GM12872 (cell line): ENCODE results near the gene KCNAB3.

Source experiments
- TF ChIP-seq, protein P1 (sequence below): IDR thresholded peaks from 3 replicates; pipeline ENCODE4 v1.5.1; 2011; ENCODE audit warnings: low read depth, mild to moderate bottlenecking, low read length, moderate library complexity; ENCODE audit not compliant: insufficient read depth

KCNAB3 gene

DNA sequence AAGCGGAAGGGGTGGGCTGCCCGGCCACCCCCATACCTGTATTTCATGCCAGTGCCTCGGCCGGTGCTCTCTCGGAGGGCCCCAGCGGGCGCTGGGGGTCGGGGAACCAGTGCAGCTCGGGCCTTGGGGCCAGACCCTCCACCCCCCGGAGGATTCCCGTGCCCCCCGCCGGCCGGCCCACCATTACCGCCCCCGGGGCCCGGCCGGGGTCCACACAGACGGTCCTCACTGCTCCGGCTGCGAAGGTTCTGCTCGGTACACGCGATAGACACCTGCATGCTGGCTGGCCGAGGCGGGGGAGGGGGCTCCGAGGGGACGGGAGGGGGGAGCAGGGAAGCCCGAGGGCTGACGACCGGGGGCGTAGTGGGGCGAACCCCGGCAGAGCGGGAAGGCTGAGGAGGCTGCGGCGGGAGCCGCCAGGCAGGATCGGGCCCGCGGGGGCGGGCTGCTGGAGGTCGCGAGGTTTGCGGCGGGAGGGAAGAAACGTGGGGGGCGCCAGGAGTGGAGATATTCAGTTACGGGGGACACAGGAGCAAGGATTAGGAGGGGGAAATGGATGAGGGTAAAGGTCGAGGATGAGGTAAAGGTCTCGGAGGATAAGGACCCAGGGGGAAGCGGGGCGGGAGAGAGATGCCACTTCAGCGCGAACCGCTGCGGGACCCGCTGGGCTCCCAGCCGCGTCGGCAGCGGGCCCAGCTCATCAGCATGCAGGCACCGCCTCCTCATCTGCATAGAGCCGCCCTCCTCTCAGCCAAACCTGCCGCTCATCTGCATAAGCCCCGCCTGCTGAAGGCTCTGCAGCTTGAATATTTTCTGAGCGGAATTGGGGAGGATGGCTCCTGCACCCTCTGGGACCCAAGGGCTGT is at the start of gene KCNAB3:
KCNAB3 (minus strand) TSS at position 699 of the 866 bp plus-strand sequence; CDS start at position 278, 421 bp downstream.
- TF ChIP-seq, protein P1, sequence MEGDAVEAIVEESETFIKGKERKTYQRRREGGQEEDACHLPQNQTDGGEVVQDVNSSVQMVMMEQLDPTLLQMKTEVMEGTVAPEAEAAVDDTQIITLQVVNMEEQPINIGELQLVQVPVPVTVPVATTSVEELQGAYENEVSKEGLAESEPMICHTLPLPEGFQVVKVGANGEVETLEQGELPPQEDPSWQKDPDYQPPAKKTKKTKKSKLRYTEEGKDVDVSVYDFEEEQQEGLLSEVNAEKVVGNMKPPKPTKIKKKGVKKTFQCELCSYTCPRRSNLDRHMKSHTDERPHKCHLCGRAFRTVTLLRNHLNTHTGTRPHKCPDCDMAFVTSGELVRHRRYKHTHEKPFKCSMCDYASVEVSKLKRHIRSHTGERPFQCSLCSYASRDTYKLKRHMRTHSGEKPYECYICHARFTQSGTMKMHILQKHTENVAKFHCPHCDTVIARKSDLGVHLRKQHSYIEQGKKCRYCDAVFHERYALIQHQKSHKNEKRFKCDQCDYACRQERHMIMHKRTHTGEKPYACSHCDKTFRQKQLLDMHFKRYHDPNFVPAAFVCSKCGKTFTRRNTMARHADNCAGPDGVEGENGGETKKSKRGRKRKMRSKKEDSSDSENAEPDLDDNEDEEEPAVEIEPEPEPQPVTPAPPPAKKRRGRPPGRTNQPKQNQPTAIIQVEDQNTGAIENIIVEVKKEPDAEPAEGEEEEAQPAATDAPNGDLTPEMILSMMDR, result no peak

DNA sequence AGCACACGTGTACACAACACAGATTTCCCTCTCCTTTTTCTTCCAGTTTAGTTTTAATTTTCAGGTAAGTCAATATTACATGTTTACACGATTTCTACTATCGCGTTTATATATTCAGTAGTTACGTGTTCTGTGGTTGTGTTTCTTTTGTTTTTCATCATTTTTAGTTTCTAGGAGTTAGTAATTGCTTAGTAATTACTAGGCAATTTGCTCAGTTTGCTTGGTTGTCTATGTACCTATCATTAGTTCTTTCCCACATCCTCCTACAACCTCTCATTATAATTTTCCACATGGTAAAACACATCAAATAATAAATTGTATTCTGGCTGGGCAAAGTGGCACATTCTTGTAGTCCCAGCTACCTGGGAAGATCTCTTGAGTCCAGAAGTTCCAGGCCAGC is 48.1 kb upstream of the KCNAB3 start:
- TF ChIP-seq, protein P1, result no peak

DNA sequence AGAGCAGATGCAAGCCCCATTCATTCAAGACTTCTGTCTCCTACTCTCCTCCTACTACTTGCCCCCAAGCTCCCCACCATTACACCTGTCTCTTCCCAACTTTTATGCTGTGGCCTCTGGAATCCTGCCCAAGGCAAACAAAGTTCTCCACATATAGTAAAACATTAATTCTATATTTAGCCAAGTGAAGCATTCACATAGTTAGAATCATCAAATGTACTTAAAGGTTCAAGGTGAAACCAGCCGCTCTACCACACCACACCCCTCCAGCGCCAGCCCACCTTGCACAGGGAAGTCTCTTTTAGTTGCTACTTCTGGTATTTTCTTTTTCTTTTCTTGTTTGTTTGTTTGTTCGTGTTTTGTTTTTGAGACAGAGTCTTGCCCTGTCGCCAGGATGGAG is 47.4 kb upstream of the KCNAB3 start:
- TF ChIP-seq, protein P1, result no peak

DNA sequence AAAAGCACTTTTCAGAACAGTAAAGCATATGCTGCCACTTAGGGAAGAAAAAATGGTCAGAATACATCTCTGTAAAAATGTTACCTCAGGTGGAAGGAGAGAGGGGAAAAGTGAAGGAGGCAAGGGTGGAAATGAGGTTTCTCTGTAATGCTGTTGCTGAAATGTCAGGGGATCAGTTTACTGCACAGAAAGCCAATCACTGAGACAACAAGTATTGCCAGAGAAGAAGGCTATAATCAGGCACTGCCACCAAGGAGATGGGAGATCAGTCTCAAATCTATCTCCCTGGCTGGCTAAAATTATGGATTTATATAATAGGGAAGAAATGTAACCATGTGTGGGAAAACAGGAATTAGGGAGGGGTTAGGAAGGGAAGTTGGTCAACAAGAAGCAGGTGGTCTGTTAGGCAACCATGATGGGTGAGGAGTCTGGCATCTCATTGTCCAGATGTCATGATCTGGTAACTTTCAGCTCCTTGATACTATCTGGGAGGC is 45.0 kb upstream of the KCNAB3 start:
- TF ChIP-seq, protein P1, result no peak

DNA sequence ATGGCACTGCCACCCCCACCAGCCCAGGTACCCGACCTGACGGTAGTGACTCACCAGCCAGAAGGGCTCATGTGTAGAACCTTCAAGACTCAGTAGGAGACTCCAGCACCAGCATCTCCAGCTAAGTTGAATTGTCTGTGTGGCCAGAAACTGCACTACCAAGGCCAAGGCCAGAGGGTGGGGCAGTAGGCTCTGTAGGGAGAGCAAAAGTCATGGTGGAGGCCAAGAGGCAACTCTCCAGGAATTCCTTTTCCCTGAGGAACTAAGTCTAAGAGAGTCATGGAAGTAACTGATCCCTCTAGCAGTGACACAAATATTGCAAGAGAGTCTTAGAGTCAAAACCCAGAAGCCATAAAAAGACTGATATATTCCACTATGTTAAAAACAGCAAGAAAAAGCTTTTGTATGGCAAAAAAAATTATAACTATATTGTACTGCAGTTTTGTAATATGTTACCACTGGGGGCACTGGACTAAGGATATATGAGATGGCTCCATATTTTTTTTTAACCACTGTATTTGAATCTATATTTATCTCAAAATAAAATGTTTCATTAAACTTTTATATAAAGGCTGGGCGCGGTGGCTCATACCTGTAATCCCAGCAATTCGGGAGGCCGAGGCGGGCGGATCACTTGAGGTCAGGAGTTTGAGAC is 42.6 kb upstream of the KCNAB3 start:
- TF ChIP-seq, protein P1, result peak; percentile 7; the same call in 1 of the 3 replicates

DNA sequence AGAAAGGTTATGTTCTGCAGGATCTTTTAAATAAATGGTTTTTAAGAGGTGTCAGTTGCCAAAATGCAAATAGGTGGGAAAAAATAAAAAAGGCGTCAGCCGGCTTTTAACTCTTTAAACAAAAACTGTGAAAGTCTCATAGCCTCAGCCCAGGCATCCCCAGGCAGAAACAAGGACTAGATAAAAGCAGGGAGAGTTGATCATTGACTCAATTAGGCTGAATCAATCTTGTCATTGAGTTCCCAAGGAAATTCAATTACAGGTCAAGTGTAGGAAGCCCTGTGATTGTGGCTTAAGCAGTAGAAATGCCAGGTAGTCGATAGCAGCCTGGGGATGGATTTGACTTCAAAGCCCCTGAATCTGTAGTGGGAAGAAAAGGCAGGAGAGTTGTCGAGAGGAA is 42.0 kb upstream of the KCNAB3 start:
- TF ChIP-seq, protein P1, result no peak

DNA sequence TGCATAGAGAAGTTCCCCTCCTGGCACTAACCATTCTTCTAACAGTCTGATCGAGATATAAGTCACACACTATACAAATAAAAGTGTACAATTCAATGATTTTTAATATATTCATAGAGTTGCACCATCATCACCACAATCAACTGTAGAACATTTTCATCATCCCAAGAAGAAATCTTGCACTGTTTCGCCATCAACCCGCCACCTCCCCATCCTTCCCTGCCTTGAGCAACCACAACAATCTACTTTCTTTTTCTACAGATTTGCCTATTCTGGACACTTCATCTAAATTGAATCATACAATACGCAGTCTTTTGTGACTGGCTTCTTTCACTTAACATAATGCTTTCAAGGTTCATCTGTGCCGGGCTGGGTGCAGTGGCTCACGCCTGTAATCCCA is 39.8 kb upstream of the KCNAB3 start:
- TF ChIP-seq, protein P1, result no peak
